Fibroblast of skin of back (primary cell): ENCODE results near the gene PNMA5. TPM values are rescaled to one million over a fixed set of nuclear protein-coding genes. Genes with fewer than 3 reads are reported as not detected.
A peak's percentile ranks its signal among the peaks of the same experiment; 100 is the strongest.
"Not testable (repeated sequence)": the region's sequence is repeated elsewhere in the genome, so short reads cannot be mapped to it uniquely, and the experiment has no call there.

Source experiments
- DNase-seq: peaks from one replicate; pipeline ENCODE4 v3.0.0-alpha.2; 2013
- polyA plus RNA-seq, 2 experiments: library from polyadenylated mRNA; unstranded; fragments of 120-200 nt; gene quantifications; one replicate each; pipeline ENCODE4 v1.2.1, GENCODE V29; 2013; ENCODE audit not compliant: insufficient read length in 2 of 2

PNMA5 gene
- not detected for polyA plus RNA-seq (2013, experiment 1 of 2; ENCODE audit: insufficient read length)
- not detected for polyA plus RNA-seq (2013, experiment 2 of 2; ENCODE audit: insufficient read length)

DNA sequence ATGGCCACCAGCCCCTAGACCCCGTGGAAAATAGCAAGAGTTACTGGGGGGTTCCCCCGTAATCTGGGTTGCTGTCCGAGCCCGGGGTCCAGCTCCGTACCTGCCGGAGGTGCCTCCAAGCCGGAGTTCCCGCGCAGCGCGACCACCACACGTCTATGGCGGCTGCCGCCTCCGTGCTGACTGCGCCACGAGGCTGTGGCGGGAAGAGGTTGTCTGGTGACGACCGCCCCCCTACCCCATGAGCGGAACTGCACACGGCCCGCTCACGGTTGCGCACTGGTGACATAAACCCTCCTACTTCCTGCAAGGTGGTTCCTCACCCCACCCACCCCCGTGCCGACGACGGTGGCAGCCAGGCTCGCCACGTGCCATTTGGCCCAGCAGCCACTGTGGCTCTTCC, at the start of gene PNMA5:
Gene PNMA5, minus strand, starts transcription at position 184 of the 400 bp plus-strand sequence. CDS start 2,518 bp downstream, outside the sequence.
- no peak for DNase-seq

DNA sequence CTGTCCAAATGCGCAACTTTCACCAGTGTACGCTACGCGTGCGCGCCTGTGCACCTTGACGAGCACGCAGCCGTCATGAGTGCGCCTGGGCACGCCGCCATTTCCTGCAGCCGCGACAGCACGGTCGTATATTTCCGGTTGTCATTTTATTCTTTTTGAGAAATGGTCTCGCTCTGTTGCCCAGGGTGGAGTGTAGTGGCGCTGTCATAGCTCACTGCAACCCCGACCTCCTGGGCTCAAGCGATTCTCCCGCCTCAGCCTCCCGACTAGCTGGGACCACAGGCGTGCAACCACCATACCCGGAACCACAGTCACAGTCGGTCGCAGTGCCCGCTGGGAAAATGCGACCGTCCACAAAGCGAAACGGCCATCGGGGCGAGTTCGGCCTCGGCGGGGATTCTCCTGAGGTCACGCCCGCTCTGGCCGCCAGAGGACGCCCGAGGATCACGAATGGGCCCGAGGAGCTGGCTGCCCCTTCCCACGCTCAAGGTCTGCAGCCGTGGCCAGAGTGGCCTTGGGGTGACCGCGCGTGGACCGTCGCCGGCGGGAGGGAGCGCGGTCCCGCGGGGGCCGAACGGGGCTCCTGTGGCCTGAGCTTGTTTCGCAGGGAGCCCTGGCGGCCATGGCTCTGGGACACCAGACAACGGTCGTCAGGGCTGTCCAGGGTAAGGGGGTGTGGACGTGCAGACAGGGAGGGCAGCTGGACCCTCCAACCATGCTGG, 38.6 kb upstream of the PNMA5 start:
- peak; percentile 67 for DNase-seq

DNA sequence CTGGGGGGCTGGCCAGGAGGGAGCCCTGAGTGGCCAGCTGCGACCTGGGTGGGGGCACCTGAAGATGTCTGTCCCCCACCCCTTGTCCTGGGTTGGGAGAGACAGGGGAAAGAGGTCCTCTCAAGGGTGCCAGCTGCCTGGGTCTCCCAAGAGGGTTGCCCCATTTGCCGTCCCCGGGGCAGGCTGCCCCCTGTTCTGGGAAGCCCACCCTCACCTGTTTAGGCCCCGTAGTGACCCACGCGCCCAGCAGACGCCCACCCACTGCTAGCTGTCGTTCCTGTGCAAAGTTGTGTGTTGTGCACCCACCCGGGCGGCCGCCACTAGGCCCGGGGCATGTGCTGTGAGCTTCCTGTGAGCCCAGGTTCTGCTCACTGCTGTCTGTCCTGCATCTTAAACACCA, 36.9 kb upstream of the PNMA5 start:
- no peak for DNase-seq

DNA sequence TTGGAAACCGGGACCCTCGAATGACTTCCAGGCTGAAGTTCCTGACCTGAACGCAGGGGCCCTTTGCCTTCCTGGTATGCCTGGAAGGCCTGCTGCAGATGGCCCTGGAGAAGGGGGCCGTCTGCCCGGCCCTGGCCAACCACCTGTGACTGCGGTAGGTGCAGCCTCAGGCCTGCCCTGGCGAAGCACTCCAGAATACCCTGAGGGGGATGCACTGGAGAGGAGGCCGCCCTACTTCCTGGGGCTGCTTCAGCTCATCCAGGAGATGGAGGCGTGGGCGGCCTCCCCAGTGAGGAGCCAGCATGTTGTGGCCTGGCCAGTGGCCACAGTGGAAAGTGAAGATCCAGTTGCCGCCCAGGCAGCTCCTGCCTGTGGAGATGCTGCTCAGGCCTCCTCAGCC, 36.0 kb upstream of the PNMA5 start:
- no peak for DNase-seq

DNA sequence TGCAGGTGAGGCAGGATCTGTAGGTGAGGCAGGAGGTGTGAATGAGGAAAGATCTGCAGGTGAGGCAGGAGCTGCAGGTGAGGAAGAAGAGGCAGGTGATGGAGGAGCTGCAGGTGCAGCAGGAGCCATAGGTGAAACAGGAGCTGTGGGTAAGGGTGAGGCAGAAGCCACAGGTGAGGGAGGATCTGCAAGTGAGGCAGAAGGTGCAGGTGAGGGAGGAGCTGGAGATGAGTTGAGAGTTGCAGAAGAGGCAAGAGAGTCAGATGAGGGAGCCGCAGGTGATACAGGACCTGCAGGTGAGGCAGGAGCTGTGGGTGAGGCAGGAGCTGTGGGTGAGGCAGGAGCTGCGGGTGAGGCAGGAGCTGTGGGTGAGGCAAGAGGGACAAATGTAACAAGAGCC, 35.2 kb upstream of the PNMA5 start:
- DNase-seq: no peak

DNA sequence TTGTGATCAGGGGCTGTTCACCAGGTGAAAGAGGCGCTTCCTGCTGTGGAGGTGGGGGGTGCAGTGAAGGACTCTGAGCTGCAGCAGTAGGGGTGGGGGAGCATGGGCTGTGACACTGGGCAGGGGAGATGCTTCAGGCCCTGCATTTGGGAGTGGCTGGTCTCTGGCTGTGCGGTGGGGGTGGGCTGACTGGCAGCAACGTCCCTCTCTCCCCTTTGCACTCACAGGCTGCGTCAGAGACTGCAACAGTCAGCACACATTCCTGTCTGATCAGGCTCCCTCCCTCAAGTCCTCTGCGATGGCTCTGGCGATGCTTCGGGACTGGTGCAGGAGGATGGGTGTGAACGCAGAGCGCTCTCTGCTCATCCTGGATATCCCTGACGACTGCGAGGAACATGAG, 34.6 kb upstream of the PNMA5 start:
- DNase-seq: not testable (repeated sequence)

DNA sequence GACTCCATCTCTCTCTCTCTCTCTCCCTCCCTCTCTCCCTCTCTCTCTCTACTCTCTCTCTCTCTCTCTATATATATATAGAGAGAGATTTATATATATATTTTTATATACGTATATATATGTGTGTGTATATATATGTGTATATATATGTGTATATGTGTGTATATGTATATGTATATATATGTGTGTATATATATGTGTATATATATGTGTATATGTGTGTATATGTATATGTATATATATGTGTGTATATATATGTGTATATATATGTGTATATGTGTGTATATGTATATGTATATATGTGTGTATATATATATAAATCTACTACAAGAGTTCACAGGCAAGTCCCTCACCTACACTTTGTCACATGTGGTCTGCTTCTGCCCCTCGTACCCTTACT, 32.6 kb upstream of the PNMA5 start:
- DNase-seq: not testable (repeated sequence)

DNA sequence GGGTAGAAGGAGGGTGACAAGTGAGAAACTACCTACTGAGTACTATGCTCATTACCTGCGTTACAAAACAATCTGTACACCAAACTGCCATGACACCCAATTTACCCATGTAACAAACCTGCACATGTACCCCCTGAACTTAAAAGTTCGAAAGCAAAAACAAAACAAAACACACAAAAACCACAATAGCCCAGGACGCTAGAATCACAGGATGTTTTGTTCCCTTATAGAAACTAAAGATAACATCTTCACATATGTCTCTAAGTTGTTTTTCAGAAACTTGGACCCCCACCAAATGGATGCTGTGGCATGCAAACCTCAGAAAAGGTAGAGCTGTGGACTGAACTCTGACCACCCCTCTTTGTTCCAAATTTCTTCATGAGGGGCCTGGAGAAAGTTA, 25.2 kb upstream of the PNMA5 start:
- no peak for DNase-seq

DNA sequence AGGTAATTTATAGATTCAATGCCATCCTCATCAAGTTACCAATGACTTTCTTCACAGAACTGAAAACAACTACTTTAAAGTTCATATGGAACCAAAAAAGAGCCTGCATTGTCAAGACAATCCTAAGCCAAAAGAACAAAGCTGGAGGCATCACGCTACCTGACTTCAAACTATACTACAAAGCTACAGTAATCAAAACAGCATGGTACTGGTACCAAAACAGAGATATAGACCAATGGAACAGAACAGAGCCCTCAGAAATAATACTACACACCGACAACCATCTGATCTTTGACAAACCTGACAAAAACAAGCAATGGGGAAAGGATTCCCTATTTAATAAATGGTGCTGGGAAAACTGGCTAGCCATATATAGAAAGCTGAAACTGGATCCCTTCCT, 23.3 kb upstream of the PNMA5 start:
- not testable (repeated sequence) for DNase-seq

DNA sequence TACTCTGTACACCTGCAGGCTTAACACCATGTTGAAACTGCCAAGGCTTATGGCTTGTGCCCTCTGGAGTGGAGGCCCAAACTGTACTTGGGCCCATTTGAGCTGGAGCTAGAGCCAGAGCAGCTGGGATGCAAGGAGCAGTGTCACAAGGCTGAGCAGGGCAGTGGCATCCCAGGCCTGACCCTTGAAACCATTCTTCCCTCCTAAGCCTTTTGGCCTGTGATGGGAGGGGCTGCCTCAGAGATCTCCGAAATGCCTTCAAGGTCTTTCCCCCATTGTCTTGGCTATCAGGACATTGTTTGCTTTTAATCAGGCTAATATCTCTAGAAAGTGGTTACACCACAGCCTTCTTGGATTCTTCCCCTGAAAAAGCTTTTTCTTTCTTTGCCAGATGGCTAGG, 10.9 kb upstream of the PNMA5 start:
- DNase-seq: no peak

DNA sequence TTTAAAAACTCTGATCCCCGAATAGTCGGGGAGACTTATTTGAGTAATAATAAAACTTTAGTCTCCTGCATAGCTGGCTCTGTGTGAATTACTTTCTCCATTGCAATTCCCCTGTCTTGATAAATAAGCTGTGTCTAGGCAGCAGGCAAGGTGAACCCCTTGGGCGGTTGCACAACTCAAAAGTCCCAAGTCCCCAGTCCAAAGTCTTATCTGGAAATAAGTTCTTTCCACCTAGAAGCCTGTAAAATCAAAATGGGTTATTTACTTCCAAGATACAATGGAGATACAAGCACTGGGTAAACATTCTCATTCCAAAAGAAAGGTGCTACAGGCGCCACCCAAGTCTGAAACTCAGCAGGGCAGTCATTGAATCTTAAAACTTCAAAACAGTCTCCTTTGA, 10.1 kb upstream of the PNMA5 start:
- DNase-seq: no peak

DNA sequence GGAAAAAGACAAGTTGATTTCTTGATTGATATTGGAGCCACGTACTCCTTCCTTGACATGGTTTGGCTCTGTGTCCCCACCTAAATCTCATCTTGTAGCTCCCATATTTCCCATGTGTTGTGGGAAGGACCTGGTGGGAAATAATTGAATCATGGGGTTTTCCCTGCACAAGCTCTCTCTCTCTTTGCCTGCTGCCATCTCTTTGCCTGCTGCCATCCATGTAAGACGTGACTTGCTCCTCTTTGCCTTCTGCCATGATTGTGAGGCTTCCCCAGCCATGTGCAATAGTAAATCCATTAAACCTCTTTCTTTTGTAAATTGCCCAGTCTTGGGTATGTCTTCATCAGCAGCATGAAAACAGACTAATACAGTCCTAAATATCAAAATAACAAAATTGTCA, 8.3 kb upstream of the PNMA5 start:
- DNase-seq: not testable (repeated sequence)

DNA sequence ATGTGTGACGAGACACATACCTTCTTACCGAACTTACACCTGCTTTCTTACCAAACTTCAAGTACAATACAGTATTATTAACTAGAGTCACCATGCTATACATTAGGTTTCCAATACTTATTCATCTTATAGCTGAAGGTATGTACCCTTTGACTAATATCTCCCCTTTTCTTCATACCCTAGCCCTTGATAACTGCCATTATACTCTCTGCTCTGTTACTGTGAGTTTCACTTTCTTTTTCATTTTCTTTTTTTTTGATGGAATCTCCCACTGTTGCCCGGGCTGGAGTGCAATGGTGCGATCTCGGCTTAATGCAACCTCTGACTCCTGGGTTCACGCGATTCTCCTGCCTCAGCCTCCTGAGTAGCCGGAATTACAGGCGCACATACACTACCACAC, 3.4 kb upstream of the PNMA5 start:
- DNase-seq: no peak

DNA sequence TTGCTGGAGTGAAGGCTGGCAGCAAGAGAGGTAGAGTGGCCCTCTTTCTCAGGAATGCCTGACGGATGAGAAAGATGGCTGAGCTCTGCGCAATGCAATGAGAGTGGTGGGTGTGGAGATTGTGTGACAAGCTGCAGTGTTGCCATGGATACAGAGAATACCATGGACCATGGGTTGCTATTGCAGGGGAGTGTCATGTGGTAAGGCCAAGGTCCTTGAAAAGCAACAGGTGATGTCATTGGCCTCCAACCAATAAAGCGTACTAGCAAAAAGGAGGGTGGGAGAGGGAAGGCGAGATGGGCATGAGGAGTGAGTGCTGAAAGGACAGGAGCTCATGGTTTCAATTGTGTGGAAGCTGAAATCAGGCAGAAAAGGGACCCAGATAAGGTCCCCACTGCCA, 1.8 kb downstream of the PNMA5 start:
- no peak for DNase-seq

DNA sequence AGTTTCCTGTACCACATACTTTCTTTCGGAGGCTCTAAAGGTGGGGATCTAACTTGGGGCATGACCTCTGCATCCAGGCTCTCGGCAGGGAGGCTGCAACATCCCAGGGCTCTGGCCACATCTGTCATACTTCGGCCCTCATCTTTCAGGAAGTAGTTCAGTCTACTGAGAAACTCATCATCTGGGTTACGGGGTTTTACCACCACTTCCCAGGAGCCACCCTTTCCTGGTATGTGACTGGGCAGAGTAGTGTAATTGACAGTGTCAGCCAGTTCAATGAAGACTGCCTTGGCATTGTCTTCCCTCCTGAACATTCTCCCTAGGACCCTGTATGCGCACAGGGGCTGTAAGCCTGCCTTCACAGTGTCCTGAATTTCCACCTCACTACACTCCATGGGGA, 2.8 kb downstream of the PNMA5 start:
- no peak for DNase-seq

DNA sequence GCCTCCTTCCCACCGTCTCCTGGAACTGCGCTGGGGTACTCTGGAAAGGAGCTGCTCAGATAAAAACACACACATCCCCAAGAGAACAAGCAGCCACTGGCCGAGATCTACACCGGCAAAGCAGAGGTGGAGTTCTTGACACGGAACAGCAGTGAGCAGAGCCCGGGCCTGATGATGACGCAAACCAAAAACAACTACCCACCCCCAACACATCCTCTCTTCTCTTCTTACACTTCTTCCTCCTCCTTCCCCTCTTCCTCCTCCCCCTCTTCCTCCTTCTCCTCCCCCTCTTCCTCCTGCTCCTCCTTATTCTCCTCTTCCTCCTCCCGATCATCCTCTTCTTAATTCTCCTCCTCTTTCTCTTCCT, 4.6 kb downstream of the PNMA5 start:
- peak; percentile 6 for DNase-seq

DNA sequence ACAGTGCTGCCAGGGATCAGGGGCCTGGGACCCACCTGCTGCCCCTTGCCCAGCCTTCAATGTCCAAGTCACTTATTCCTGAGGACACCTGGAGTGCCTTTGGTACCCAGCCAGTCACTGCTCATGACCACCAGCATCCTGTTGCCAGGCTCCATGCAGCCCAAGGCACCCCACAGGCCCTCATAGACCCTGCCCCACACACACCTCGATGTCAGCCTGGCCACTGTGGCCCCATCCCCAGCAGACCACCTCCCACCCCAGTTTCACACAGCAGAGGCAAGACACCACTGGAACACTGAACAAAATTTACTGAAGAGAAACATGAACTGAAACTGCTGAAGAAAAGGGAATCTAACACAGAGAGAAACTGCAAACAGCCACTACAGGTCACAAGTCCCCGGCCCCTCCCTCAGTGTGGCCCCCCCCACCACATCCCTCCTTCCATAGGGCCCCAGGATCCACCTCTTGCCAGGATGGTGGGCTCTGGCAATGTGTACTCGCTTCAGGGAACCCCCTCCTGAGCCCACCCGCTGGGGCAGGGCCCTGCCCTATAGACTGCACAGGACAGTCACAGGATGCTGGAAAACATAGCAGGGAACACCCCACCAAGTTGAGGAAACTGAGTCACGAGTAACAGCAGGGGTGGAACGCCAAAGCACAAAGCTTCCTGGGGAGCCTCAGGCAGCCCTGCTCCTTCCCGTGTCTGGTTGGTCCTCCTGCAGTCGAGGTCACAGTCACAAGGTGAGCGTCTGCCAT, 5.2 kb downstream of the PNMA5 start:
- no peak for DNase-seq

DNA sequence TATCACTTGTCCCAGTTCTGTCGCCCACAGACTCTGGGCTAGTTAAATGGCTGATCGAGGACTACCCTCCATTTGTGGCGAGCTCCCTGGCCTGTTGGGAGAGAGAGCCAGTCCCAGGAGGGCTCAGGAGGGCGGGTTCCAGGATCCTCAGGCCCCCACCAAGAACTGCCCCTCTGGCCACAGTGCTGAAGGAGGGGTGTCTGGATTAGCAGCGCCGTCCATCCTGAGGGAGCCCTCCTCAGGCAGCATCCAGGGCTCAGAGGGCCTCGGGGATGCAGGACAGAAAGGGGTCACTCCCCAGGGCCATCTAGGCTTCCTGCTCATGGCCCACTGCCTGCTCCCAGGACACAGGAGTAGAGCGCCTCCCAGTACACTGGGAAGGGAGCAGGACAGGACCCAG, 6.1 kb downstream of the PNMA5 start:
- no peak for DNase-seq

DNA sequence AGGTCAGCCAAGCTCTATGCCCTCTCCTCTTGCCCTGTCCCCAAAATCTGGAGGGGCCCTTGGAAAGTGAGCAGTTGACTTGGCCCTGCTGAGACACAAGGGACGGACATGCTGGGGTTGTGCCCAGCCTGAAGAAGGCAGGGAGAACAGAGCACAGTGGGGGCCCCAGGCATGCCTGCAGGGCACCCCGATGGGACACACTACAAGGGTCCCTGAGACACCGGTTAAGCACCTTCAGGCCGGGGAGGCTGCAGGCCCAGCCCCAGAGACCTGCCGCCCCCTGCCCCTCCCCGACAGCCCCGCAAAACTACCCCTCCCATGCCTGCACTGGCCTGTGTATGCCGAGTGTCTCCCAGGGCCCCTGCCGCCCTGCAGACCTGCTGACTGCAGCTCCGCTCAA, 6.8 kb downstream of the PNMA5 start:
- not testable (repeated sequence) for DNase-seq

DNA sequence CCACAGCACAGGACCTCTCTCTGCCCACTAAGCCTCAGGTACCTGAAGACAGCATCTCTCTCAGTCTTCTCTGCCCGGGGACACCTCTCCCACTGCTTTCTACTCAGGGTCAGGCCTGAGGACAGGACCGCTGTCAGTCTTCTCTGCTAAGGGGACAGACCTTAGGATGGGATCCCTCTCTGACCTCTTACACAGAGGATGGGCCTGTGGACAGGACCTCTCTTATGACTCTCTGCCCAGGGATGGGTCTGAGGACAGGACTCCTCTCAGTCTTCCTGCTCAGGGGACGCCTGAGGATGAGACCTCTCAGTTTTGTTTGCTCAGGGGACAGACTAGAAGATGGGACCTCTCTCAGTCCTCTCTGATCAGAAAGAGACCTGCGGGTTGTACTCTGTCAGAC, 8.5 kb downstream of the PNMA5 start:
- not testable (repeated sequence) for DNase-seq

DNA sequence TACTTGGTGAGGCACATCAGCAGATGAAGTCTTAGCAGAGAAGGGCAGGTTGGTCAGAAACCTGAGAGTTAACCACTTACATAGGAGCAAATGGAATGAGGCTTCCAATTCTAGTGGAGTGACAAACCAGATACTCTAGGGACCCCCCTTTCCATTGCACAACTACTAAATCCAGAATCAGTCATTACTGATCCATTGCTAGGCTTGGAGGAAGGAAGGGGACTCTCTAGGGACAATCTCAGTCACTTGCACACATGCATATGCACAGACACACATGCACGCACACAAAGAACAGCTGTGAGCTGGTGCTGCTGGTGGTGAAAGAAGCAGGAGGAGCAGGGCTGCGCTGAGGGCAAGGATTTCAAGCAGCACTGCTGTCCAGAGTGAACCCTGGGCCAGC, 25.7 kb downstream of the PNMA5 start:
- no peak for DNase-seq

DNA sequence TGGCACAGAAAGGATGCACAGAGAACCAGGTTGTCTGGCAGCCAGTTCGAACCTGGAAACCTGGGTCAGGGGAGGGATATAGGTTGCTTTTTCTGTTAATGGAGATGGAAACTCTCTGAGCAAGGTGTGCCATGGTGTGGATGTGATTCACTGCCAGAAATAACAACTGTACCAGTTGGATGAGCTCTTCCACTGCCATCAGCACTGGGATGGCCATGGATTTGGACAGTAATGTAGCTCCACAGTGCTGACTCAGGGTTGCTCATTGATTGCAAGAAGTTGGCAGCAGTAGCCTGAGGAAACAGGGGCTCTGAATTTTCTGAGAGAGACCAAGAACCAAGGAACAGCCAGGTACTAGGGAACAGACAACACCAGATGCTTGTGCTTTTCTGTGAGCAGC, 33.8 kb downstream of the PNMA5 start:
- DNase-seq: no peak

DNA sequence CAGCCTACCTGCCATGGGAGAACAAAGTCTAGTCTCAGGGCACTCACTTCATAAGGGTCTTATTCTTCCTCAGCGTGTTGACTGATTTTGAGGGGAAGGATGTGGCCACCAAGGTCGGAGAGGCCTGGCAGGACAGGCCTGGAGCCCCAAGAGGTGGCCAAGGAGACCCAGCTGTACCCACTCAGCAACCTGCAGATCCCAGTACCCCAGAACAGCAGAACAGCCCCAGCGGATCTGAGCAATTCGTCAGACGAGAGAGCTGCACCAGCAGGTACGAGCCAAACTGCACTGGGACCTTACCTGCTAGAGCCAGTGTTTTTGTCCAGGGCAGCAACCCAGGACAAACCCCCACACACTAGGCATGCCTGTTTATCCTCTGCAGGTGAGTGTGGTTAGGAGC, 34.3 kb downstream of the PNMA5 start:
- DNase-seq: no peak
